Measurements from ENCODE around the gene DDX23.
A peak's percentile ranks its signal among the peaks of the same experiment; 100 is the strongest.
"Not testable (repeated sequence)": the region's sequence is repeated elsewhere in the genome, so short reads cannot be mapped to it uniquely, and the experiment has no call there.

The DDX23 gene

GRCh38 chr12:48851883-48852733 is at the start of gene DDX23:
Gene DDX23 (minus strand): TSS chr12:48852163. CDS start chr12:48845782, 6,381 bp downstream.
- DNase-seq (ENCODE audit: low read depth), result peak; percentile 99

GRCh38 chr12:48901278-48901677 is 49.3 kb upstream of the DDX23 start:
- DNase-seq (ENCODE audit: low read depth), result peak; percentile 14

- DNase-seq (ENCODE audit: low read depth), result no peak
Measured at GRCh38 chr12:48899651-48900050, 47.7 kb upstream of the DDX23 start.

GRCh38 chr12:48894271-48894670 is 42.3 kb upstream of the DDX23 start:
- no peak for DNase-seq (ENCODE audit: low read depth)

GRCh38 chr12:48890657-48891418 is 38.9 kb upstream of the DDX23 start:
- DNase-seq (ENCODE audit: low read depth), result peak; percentile 75

- DNase-seq (ENCODE audit: low read depth), result no peak
Measured at GRCh38 chr12:48889679-48890078, 37.7 kb upstream of the DDX23 start.

GRCh38 chr12:48883305-48884161 is 31.6 kb upstream of the DDX23 start:
- DNase-seq (ENCODE audit: low read depth), result no peak

- no peak for DNase-seq (ENCODE audit: low read depth)
Measured at GRCh38 chr12:48882972-48883304, 31.0 kb upstream of the DDX23 start.

GRCh38 chr12:48882315-48882687 is 30.3 kb upstream of the DDX23 start:
- peak; percentile 76 for DNase-seq (ENCODE audit: low read depth)

GRCh38 chr12:48881686-48882314 is 29.8 kb upstream of the DDX23 start:
- DNase-seq (ENCODE audit: low read depth), result peak; percentile 47

- no peak for DNase-seq (ENCODE audit: low read depth)
Measured at GRCh38 chr12:48880647-48881046, 28.7 kb upstream of the DDX23 start.

GRCh38 chr12:48878548-48878947 is 26.6 kb upstream of the DDX23 start:
- DNase-seq (ENCODE audit: low read depth), result no peak

- DNase-seq (ENCODE audit: low read depth), result no peak
Measured at GRCh38 chr12:48875944-48876515, 24.1 kb upstream of the DDX23 start.

- DNase-seq (ENCODE audit: low read depth), result not testable (repeated sequence)
Measured at GRCh38 chr12:48873534-48873933, 21.6 kb upstream of the DDX23 start.

GRCh38 chr12:48873096-48873495 is 21.1 kb upstream of the DDX23 start:
- DNase-seq (ENCODE audit: low read depth), result no peak

- DNase-seq (ENCODE audit: low read depth), result no peak
Measured at GRCh38 chr12:48869191-48869590, 17.2 kb upstream of the DDX23 start.

GRCh38 chr12:48868451-48868850 is 16.5 kb upstream of the DDX23 start:
- no peak for DNase-seq (ENCODE audit: low read depth)

- no peak for DNase-seq (ENCODE audit: low read depth)
Measured at GRCh38 chr12:48866052-48866711, 14.2 kb upstream of the DDX23 start.

GRCh38 chr12:48865281-48866051 is 13.5 kb upstream of the DDX23 start, which contains the start of gene RND1:
Gene RND1 (minus strand): TSS chr12:48865870. CDS start chr12:48865767, 103 bp downstream.
- peak; percentile 92 for DNase-seq (ENCODE audit: low read depth)

GRCh38 chr12:48863291-48863690 is 11.3 kb upstream of the DDX23 start:
- DNase-seq (ENCODE audit: low read depth), result no peak
